B cell (primary cell): ENCODE data around the gene EIF4E2. TPM values are rescaled to one million over a fixed set of nuclear protein-coding genes. Genes with fewer than 3 reads are reported as not detected.
"Not testable (repeated sequence)": the region's sequence is repeated elsewhere in the genome, so short reads cannot be mapped to it uniquely, and the experiment has no call there.

Source experiments
- ATAC-seq: fragments of 200-7000 bp; cut with Tn5 transposase; one replicate; pipeline ENCODE4 v1.10.0; 2021; ENCODE audit warnings: low read depth, mild to moderate bottlenecking, moderate number of reproducible peaks, moderate library complexity
- CTCF ChIA-PET: fragments of 350-600 bp; sonication (Branson Sonifier 250); formaldehyde crosslinking; loops from one replicate; lab custom pipeline; 2021; ENCODE audit warnings: antibody characterized with exemption, inconsistent platforms; lab: Charles Lee
- POLR2A ChIA-PET: fragments of 350-600 bp; sonication (Branson Sonifier 250); formaldehyde crosslinking; loops from one replicate; lab custom pipeline; 2021; ENCODE audit warnings: antibody characterized with exemption; lab: Charles Lee
- DNase-seq: peaks from one replicate; pipeline ENCODE4 v3.0.0; 2013
- H2AFZ ChIP-seq: 2 replicates; pipeline ENCODE4 v1.6.1; 2012; ENCODE audit warnings: mild to moderate bottlenecking, low read depth, low read length; ENCODE audit not compliant: insufficient read depth, poor library complexity, severe bottlenecking
- H3K27ac ChIP-seq, 2 donors: 1 replicate in 1 of 2; 2 replicates in 1 of 2; pipeline ENCODE4 v1.5.1; 2012 to 2013; ENCODE audit warnings: low read length in 2 of 2, mild to moderate bottlenecking in 2 of 2, moderate library complexity in 1 of 2
- H3K27me3 ChIP-seq, 4 experiments: fragments of 200-600 bp in 1 of 4; sonication (generic) in 1 of 4; replicated peaks in 1 of 4; 1 replicate in 2 of 4; 2 replicates in 2 of 4; pipeline versions ENCODE4 v1.6.1 to v1.7.0; 2013 to 2016; ENCODE audit warnings: low read length in 3 of 4, mild to moderate bottlenecking in 2 of 4, mixed read lengths in 1 of 4, moderate library complexity in 1 of 4; ENCODE audit not compliant: insufficient read depth in 4 of 4, control insufficient read depth in 3 of 4; ENCODE audit errors: control extremely low read depth in 1 of 4
- H3K36me3 ChIP-seq, 2 experiments: replicated peaks in 1 of 2; 1 replicate in 1 of 2; 2 replicates in 1 of 2; pipeline versions ENCODE4 v1.6.1 to v1.7.1; 2013; ENCODE audit warnings: low read length in 1 of 2; ENCODE audit not compliant: insufficient read depth in 2 of 2, control insufficient read depth in 1 of 2; ENCODE audit errors: control extremely low read depth in 1 of 2, extremely low read depth in 1 of 2
- H3K4me1 ChIP-seq, 2 donors: fragments of 200-600 bp in 1 of 2; sonication (generic) in 1 of 2; 1 replicate in 1 of 2; 2 replicates in 1 of 2; pipeline versions ENCODE4 v1.5.1 to v1.6.1; 2013 to 2017; ENCODE audit warnings: low read length in 2 of 2; ENCODE audit not compliant: control insufficient read depth in 2 of 2, insufficient read depth in 2 of 2
- H3K4me2 ChIP-seq: replicated peaks from 2 replicates; pipeline ENCODE3; 2012; ENCODE audit warnings: mild to moderate bottlenecking, low read depth, low read length; ENCODE audit not compliant: poor library complexity, severe bottlenecking
- H3K4me3 ChIP-seq, 5 experiments: fragments of 200-600 bp in 1 of 5; sonication (generic) in 1 of 5; 1 replicate in 3 of 5; 2 replicates in 2 of 5; pipeline versions ENCODE4 v1.5.1 to v1.7.0; 2011 to 2016; ENCODE audit warnings: low read length in 4 of 5, mild to moderate bottlenecking in 4 of 5, low read depth in 2 of 5, control low read depth in 1 of 5, moderate library complexity in 1 of 5; ENCODE audit not compliant: insufficient read depth in 1 of 5; ENCODE audit errors: control extremely low read depth in 1 of 5, extremely low read depth in 1 of 5
- H3K79me2 ChIP-seq: fragments of 200-600 bp; sonication (generic); one replicate; pipeline ENCODE4 v1.6.0; 2016; ENCODE audit warnings: low read length; ENCODE audit not compliant: control insufficient read depth, insufficient read depth
- H3K9ac ChIP-seq: fragments of 200-600 bp; sonication (generic); 2 replicates; pipeline ENCODE4 v1.6.1; 2017; ENCODE audit warnings: mild to moderate bottlenecking, low read length, moderate library complexity
- H3K9me3 ChIP-seq, 3 donors: one replicate each; pipeline versions ENCODE4 v1.6.1 to v1.7.1; 2013; ENCODE audit warnings: low read length in 2 of 3; ENCODE audit not compliant: control insufficient read depth in 2 of 3, insufficient read depth in 1 of 3; ENCODE audit errors: control extremely low read depth in 1 of 3
- H4K20me1 ChIP-seq: 2 replicates; pipeline ENCODE4 v1.6.0; 2012; ENCODE audit warnings: mild to moderate bottlenecking, low read length; ENCODE audit not compliant: insufficient read depth, control insufficient read depth, poor library complexity, severe bottlenecking
- H3K27ac Mint-ChIP-seq: one replicate; pipeline ENCODE4 v1.8.0; 2021; ENCODE audit warnings: mixed read lengths
- H3K27me3 Mint-ChIP-seq: one replicate; pipeline ENCODE4 v1.8.0; 2021; ENCODE audit warnings: mixed read lengths
- H3K4me1 Mint-ChIP-seq: one replicate; pipeline ENCODE4 v1.8.0; 2021; ENCODE audit warnings: mixed read lengths
- H3K4me3 Mint-ChIP-seq: one replicate; pipeline ENCODE4 v1.8.0; 2021; ENCODE audit warnings: mixed read lengths
- H3K9me3 Mint-ChIP-seq: one replicate; pipeline ENCODE4 v1.8.0; 2022; ENCODE audit warnings: mixed read lengths; ENCODE audit not compliant: insufficient read depth
- CTCF ChIP-seq: fragments of 200-600 bp; IDR thresholded peaks from one replicate; pipeline ENCODE4 v1.8.0; 2022; ENCODE audit warnings: antibody characterized with exemption, mild to moderate bottlenecking
- EZH2 ChIP-seq: IDR thresholded peaks from 2 replicates; pipeline ENCODE4 v1.6.1; 2012; ENCODE audit warnings: borderline replicate concordance, low read depth, mild to moderate bottlenecking, moderate library complexity, low read length; ENCODE audit not compliant: insufficient read depth, poor library complexity, severe bottlenecking
- WGBS: methylation state at CpG from one replicate; pipeline ENCODE4 v1.1.5; 2013; ENCODE audit warnings: missing lambda C conversion rate; ENCODE audit not compliant: insufficient coverage; 5-methylcytosine and 5-hydroxymethylcytosine counted together
- intact Hi-C: fragments of 100-400 bp; cut with micrococcal nuclease; formaldehyde crosslinking; loops from one replicate; pipeline ENCODE4 v1.10.0; 2022
- polyA plus RNA-seq: library from polyadenylated mRNA; depleted of rRNA; stranded (reverse); fragments of >200 nt; gene quantifications from 2 replicates; pipeline ENCODE4 v1.2.3, GENCODE V29; 2012
- total RNA-seq, 2 donors: library from RNA; stranded (reverse); fragments of 120-200 nt in 1 of 2; gene quantifications; 1 replicate in 1 of 2; 2 replicates in 1 of 2; pipeline versions ENCODE4 v1.2.3 to v1.2.4, GENCODE V29; 2013 to 2022

The EIF4E2 gene
- total and polyA plus RNA-seq, 2 donors (not counting 1 experiment from before 2014, with no cell fraction given) = 17.9 to 67.0 TPM

- H3K4me1 Mint-ChIP-seq = no peaks in the 10 kb centered on the region
- 100% methylated on average over 8 of the region's 9 CpGs for WGBS
- Histone ChIP-seq H3K4me2 (no peak overlapping the region), H3K4me1 (no peaks in the 10 kb centered on the region), H2AFZ (no peak overlapping the region), H3K9me3 (no peaks in the 10 kb centered on the region), H3K27ac (no peak overlapping the region), H3K36me3 (peaks cover 14 to 83% of the 10 kb centered on the region in 2 experiments), H3K4me3 (no peak overlapping the region), H3K79me2 (no peaks in the 10 kb centered on the region), H3K9ac (no peak overlapping the region), H3K27me3 (no peaks in the 10 kb centered on the region), H4K20me1 (no peaks in the 10 kb centered on the region)
- intact Hi-C loops = no loop called here
- DNase-seq (no peak), ATAC-seq (no peak)
- H3K9me3 Mint-ChIP-seq = no peaks in the 10 kb centered on the region
- no peaks in the 10 kb centered on the region for H3K27me3 Mint-ChIP-seq
- no peak overlapping the region for H3K27ac Mint-ChIP-seq
- TF ChIP-seq CTCF (no peak), EZH2 (no peak)
- no peak overlapping the region for H3K4me3 Mint-ChIP-seq
- CTCF ChIA-PET = no interaction called here
- POLR2A ChIA-PET = no interaction called here
Measured at GRCh38 chr2:232569541-232569940, 19.1 kb downstream of the EIF4E2 start.

- H3K27ac ChIP-seq, H3K4me1 ChIP-seq, ATAC-seq, H3K27me3 Mint-ChIP-seq, intact Hi-C loops, H3K79me2 ChIP-seq, H3K27ac Mint-ChIP-seq, POLR2A ChIA-PET, H3K27me3 ChIP-seq, H3K9me3 ChIP-seq, H3K4me3 ChIP-seq, H3K4me2 ChIP-seq, H3K4me3 Mint-ChIP-seq, H4K20me1 ChIP-seq, H3K4me1 Mint-ChIP-seq, H3K9ac ChIP-seq, H2AFZ ChIP-seq, H3K9me3 Mint-ChIP-seq, DNase-seq: not testable (repeated sequence)
- peaks cover 14 to 85% of the 10 kb centered on the region in 2 experiments for H3K36me3 ChIP-seq
- 92% methylated on average over 4 of the region's 6 CpGs for WGBS
- CTCF ChIA-PET = interaction anchor here (0.7 kb wide), 1 partner anchor 16 kb away, joined by 3 read pairs; no protein-coding TSS in a partner anchor
Measured at GRCh38 chr2:232570481-232570880, 20.0 kb downstream of the EIF4E2 start.
